GF-D8 (cell line): ENCODE measurements around the gene MDM1.

ENCODE experiments used
- DNase-seq: peaks from one replicate; lab custom pipeline; 2025; lab: John Stamatoyannopoulos, UW

Gene MDM1

DNA sequence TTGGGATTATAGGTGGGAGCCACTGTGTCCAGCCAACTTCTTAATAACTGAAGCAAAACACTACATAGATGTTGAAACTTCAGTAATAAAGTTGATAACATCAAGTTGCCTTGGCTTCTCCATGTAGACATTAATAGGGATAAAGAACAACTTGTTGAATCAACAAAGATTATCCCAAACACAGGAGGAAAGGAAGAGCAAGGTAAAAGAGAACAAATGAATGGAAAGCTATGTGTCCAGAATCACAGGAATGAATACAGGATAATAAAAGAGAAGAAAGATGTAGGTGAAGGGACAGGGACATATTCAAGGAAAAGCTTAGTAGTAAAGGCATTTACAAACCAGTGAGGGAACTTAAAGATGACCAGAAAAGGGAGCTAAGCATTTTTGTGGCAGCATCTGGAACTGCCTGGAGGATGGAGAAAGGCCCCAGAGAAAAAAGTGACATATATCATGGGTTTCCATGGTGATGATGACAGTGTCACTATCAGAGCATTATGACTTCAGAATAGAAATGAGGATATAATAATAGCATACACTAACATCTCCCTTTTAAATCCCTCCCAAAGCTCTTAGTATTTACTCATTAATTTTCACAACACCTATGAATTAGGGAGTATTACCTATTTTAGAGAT, 24.0 kb upstream of the MDM1 start:
- DNase-seq, result no peak

GRCh38 chr12:68354977-68355541, 22.9 kb upstream of the MDM1 start:
- no peak for DNase-seq

DNA sequence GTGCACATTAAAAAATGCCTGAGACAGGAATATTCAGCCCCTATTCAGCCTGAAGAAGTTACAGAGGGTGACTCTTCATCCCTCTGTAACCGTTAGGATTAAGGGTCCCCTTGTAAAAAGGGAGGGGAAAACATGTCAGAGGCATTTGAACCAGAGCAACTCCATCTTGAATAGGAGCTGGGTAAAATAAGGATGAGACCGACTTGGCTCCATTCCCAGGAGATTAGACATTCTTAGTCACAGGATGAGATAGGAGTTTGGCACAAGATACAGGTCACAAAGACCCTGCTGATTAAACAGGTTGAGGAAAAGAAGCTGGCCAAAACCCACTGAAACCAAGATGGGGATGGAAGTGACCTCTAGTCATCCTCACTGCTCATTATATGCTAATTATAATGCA, 19.9 kb upstream of the MDM1 start:
- DNase-seq, result no peak

DNA sequence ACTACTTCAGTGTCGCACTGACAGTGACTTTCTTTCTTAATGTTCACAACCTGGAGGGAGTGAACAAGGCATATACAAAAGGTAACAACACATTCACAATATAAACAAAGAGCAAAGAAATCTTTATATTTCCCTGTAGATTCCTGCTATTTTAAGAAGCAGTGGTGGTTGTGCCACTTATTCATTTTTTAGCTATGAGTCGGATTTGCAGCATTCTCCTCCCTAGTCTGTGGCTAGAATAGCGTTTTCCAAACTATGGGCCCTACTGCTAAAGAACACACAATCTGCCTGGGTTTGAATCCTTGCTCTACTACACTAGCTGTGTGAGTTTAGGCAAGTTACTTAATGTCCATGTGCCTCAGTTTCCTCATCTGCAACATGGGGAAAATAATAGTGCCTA, 18.6 kb upstream of the MDM1 start:
- no peak for DNase-seq

DNA sequence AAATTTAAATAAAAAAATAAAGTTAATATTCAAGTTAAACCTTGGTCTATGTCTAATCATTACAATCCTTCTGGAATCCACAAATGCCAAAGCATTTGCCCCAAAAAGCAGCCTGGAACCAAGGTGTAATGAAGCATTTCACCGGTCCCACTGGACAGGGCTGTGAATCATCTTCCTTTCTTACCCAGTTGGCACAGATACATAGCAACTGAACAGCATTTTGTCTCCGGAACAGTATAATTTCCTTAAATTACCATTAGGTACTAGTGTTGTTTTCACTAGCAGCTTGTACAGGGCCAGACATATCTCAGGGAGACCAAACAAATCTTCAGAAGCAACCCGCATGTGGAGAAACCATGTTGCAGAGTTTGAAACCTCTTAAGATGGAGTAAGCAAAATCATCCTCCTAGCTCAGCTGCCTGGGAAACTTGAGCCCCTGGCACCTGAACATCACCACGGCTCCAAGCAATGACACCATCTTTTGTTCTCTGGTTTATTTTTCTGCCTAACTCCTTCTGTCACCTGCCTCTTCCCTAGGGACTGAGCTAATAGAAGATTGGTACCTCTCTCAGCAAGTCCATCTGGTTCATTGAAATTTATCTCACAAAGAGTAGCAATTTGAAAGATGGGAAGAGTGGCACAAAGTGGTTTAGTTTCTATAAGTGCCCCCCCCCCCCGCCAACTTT, 17.9 kb upstream of the MDM1 start:
- no peak for DNase-seq

- no peak for DNase-seq
Observed at GRCh38 chr12:68349220-68349621, 17.1 kb upstream of the MDM1 start.

DNA sequence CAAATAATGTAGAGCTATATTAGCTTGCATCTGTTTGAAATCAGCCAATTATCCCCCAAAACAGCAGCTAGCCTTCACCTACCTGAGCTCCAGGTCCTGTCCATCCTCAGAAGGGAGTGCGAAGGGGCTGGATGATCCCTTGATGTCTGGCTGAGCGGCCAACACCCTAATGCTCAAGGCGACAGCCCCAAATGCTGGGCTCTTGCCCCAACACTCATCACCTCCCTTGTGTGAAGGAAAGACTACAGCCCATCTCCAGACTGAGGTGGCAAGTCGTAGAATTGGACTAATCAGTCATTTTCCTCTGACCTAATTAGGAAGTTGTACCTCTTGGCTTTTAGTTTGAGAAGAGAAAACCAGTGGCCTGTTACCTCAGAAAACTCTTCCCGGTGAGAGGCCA, 16.3 kb upstream of the MDM1 start:
- no peak for DNase-seq

- no peak for DNase-seq
Observed at GRCh38 chr12:68345763-68346162, 13.6 kb upstream of the MDM1 start.

- no peak for DNase-seq
Observed at GRCh38 chr12:68344126-68344525, 12.0 kb upstream of the MDM1 start.

GRCh38 chr12:68342966-68343365, 10.8 kb upstream of the MDM1 start:
- DNase-seq, result no peak

DNA sequence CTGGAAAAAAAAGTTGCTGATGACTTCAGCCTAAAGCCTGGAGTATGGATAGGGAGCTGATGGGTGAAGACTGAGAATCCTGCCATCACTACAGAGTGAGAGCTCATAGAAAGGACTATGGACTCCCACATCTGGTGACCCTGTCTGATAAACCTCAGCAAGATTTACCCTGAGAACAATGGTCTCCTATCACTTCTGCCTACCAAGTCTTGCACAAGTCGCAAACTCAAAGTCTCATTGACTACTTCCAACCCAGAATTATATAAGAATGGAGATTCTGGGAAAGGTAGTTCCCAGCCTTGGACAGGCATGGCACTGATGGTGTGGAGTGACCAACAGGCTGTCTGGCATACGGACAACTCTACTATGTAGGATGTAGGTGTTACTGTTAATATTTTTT, 9.7 kb upstream of the MDM1 start:
- DNase-seq, result no peak

DNA sequence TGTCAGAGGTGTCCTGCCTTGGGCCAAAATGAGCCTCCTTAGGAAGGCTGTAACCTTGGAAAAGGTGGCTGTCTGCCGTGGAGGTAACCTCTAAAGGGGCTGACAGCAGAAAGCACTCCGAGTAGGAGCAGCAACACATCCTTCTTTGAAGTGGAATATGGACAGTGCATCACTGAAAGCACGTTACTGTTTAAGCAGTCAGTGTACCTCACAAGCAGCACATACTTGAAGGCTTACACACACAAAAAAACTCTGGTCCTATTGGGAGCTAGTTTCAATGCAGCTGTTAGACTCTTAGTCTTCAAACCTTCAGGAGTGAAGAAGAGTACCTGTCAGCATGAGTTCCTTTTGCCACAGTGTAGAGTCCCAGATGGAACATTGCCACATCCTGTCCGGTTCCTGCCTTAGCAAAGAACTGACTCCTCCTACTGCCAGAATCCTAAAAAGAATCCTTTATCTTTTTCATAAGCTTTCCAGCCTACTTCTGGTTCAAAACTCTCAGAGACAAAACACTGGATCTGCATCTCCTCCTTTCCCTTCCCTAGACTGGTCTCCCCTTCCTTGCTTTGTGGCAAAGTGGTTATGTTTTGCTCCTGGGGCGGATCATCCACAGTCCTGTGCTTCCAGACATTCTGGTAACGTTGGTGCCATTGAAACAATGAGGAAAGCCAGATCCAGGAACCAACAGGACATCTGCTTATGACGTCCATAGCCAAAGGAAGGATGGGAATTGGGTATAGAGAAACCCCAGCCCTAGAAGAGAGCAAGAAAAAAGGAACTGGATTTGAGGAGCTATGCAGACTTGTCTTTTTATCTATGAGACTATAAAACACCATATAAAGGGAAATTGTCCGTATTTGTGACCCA, 8.5 kb upstream of the MDM1 start:
- no peak for DNase-seq

DNA sequence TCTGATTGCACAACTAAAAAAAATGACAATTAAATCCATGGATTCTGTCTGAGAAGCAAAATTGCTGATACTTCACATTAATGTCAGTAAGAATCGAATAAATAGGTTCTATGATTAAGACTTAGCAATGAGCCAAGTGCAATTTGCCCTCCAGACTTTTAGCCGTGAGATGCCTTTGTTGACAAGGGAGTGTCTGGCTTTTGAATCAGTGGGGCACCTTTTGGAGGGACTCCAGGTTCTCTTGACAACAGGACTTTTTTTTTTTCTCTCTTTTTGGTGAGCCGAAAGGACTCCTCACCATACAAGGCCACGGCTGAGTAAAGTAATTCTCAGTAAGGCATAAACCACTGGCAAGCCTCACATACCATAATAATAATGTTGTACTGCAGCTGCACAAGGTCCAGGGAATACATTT, 4.7 kb upstream of the MDM1 start:
- no peak for DNase-seq

DNA sequence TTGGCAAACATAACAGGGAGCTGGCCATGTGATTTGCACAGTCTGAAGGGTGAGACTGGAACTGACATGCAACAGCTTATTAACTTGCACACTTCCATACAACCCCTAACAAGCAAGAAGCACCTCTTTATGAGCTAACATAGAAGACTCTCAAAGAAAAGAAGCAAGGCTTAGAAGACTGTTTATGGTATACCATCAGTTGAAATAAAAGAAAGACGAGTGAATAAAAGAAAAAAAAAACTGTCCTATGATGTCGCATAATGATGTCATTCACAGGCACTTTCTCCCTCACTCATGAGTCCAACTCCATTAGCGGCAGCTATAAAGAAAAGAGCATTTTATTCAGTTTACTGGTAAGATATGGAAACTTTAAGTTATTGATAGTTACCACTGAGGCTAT, 3.3 kb upstream of the MDM1 start:
- DNase-seq, result no peak

DNA sequence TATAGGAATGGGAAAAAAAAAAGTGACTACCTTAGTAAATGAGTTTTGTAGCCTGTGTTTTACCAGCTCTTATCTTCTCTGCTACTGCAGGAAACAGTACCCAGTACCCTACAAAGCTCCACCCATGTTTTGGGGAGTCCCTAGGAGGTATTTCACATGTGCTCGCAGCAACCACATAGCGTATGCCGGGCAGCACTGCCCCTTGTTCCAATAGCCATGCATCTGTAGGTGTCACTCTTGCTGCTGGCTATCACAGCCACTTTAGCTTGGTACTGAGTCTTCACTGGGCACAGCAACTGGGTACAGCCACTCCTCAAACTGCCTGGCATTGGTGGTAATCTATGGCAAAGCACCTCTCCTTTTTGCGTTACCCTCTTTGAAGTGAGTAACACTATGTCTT, 2.0 kb upstream of the MDM1 start:
- peak; percentile 41 for DNase-seq

DNA sequence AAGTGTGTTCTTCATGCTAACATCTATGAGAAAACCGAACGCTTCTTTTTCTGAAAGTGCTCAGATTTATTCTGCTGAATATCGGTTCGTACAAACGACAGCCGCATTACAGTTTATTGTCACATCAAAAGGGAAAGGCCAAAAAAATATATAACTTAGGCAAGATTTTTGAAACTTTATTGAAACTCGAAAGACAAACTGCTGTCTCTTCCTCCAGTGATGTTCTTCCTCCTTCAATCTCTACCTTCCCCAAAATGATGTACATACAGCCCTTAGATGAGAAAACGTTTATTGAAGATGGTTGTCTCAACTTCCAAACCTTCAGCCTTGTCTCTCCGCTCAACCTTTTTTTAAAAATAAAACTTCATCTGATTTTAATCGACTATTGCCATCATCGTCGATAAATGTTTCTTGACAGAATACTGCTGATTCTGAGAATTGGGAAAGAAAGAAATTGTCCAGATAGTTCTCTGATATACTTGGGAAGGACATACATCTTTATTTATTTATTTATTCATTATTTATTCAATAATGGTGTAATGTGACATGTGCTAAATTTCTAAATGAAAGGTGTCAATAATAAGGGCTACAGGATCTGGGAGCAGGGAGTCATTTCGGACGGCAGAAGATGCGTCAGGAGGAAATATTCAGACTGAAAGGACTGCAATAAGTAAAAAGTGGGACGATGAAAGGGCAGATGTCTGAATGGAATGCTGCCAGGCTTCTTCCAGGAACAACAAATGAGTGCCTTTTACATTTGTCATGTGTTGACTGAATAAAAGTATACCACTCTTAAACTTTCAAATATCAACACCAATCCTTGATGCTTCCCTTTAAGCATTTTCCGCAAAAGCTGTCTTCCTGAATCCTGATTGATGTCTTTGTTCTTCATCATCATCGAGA, 817 bp upstream of the MDM1 start:
- DNase-seq, result no peak

GRCh38 chr12:68331500-68331868, 678 bp downstream of the MDM1 start:
- no peak for DNase-seq

DNA sequence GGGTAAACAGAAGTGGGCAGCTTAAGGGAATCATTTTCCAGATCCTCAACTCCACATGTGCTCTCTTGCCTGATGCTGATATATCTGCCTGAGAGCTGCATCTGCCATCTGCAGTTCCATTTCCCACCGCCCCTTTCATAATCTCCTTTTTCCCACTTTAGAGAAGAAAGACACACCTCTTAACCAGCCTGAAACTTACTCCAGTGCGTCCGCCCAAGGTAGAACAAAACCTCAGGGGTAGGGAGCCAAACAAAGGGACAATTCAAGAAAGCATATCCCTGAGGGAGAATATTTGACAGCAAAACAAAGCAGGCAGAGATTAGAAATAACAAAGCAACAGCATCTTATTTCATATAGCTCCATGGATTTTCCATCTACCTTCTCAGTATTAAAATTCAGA, 4.3 kb downstream of the MDM1 start:
- no peak for DNase-seq

- DNase-seq, result no peak
Observed at GRCh38 chr12:68326716-68327115, 5.4 kb downstream of the MDM1 start.

- no peak for DNase-seq
Observed at GRCh38 chr12:68325966-68326365, 6.2 kb downstream of the MDM1 start.

- DNase-seq, result no peak
Observed at GRCh38 chr12:68324531-68324930, 7.6 kb downstream of the MDM1 start.

- DNase-seq, result no peak
Observed at GRCh38 chr12:68321140-68321539, 11.0 kb downstream of the MDM1 start.
